Dendritic cell treated with granulocyte-macrophage colony-stimulating factor and Interleukin-4, amounts not matched to agents 40 ng/mL and 50 ng/mL, for 4 days (primary cell): Measurements from ENCODE around the gene MRC1.

Experiments
- H3K27ac Mint-ChIP-seq: one replicate; pipeline ENCODE4 v1.8.0; 2022; ENCODE audit warnings: mild to moderate bottlenecking, mixed read lengths
- H3K27me3 Mint-ChIP-seq: one replicate; pipeline ENCODE4 v1.8.0; 2022; ENCODE audit warnings: mild to moderate bottlenecking, mixed read lengths
- H3K36me3 Mint-ChIP-seq: one replicate; pipeline ENCODE4 v1.8.0; 2022; ENCODE audit warnings: low read depth, mixed read lengths
- H3K4me1 Mint-ChIP-seq: one replicate; pipeline ENCODE4 v1.8.0; 2022; ENCODE audit warnings: low read depth, mixed read lengths
- H3K4me3 Mint-ChIP-seq: one replicate; pipeline ENCODE4 v1.8.0; 2022; ENCODE audit warnings: mild to moderate bottlenecking, moderate library complexity, mixed read lengths
- H3K9me3 Mint-ChIP-seq: one replicate; pipeline ENCODE4 v1.8.0; 2022; ENCODE audit warnings: mixed read lengths
- intact Hi-C: fragments of 100-400 bp; cut with micrococcal nuclease; formaldehyde crosslinking; loops from one replicate; pipeline ENCODE4 v1.15.0; 2022

Gene MRC1

GRCh38 chr10:17805921-17806577 is 3.1 kb upstream of the MRC1 start:
- Mint-ChIP-seq H3K4me1 (peaks cover 46% of the 10 kb centered on the region), H3K9me3 (no peaks in the 10 kb centered on the region), H3K4me3 (peak overlapping the region; percentile 23), H3K27me3 (no peaks in the 10 kb centered on the region), H3K27ac (peak overlapping the region; percentile 78), H3K36me3 (peaks cover 27% of the 10 kb centered on the region)
- intact Hi-C loops = loop anchor here (5.0 to 10.0 kb wide), 3 partner anchors 34 to 161 kb away; partner anchors contain the start of gene STAM

GRCh38 chr10:17811146-17811865 is 2.2 kb downstream of the MRC1 start:
- H3K4me3 Mint-ChIP-seq = peak overlapping the region; percentile 99
- peaks cover 65% of the 10 kb centered on the region for H3K4me1 Mint-ChIP-seq
- no peaks in the 10 kb centered on the region for H3K9me3 Mint-ChIP-seq
- H3K36me3 Mint-ChIP-seq = peaks cover 74% of the 10 kb centered on the region
- no peaks in the 10 kb centered on the region for H3K27me3 Mint-ChIP-seq
- intact Hi-C loops = no loop called here
- H3K27ac Mint-ChIP-seq = peak overlapping the region; percentile 96

- peak overlapping the region; percentile 78 for H3K27ac Mint-ChIP-seq
- H3K9me3 Mint-ChIP-seq = no peaks in the 10 kb centered on the region
- no peaks in the 10 kb centered on the region for H3K27me3 Mint-ChIP-seq
- peaks cover 100% of the 10 kb centered on the region for H3K36me3 Mint-ChIP-seq
- peaks cover 82% of the 10 kb centered on the region for H3K4me1 Mint-ChIP-seq
- intact Hi-C loops = no loop called here
- H3K4me3 Mint-ChIP-seq = peak overlapping the region; percentile 53
Measured at GRCh38 chr10:17814973-17815372, 5.8 kb downstream of the MRC1 start.

GRCh38 chr10:17816199-17816598 is 7.1 kb downstream of the MRC1 start:
- intact Hi-C loops = no loop called here
- Mint-ChIP-seq H3K4me1 (peaks cover 93% of the 10 kb centered on the region), H3K36me3 (peaks cover 100% of the 10 kb centered on the region)

GRCh38 chr10:17817316-17817715 is 8.2 kb downstream of the MRC1 start:
- Mint-ChIP-seq H3K36me3 (peaks cover 95% of the 10 kb centered on the region), H3K27ac (no peak overlapping the region), H3K9me3 (no peaks in the 10 kb centered on the region), H3K4me3 (no peak overlapping the region), H3K4me1 (peaks cover 90% of the 10 kb centered on the region), H3K27me3 (no peaks in the 10 kb centered on the region)
- intact Hi-C loops = no loop called here

More at GRCh38 chr10:17816199-17816598, 7.1 kb downstream of the MRC1 start:
- H3K27me3 Mint-ChIP-seq = no peaks in the 10 kb centered on the region
- peak overlapping the region; percentile 64 for H3K4me3 Mint-ChIP-seq
- H3K9me3 Mint-ChIP-seq = no peaks in the 10 kb centered on the region
- peak overlapping the region; percentile 78 for H3K27ac Mint-ChIP-seq

- intact Hi-C loops = no loop called here
- Mint-ChIP-seq H3K27ac (no peak overlapping the region), H3K4me3 (no peak overlapping the region)
Measured at GRCh38 chr10:17817790-17818189, 8.6 kb downstream of the MRC1 start.

GRCh38 chr10:17819836-17820235 is 10.7 kb downstream of the MRC1 start:
- Mint-ChIP-seq H3K4me1 (peaks cover 89% of the 10 kb centered on the region), H3K9me3 (no peaks in the 10 kb centered on the region), H3K27ac (peak overlapping the region; percentile 75), H3K4me3 (no peak overlapping the region), H3K27me3 (no peaks in the 10 kb centered on the region), H3K36me3 (peaks cover 95% of the 10 kb centered on the region)
- intact Hi-C loops = no loop called here

More at GRCh38 chr10:17817790-17818189, 8.6 kb downstream of the MRC1 start:
- Mint-ChIP-seq H3K9me3 (no peaks in the 10 kb centered on the region), H3K4me1 (peaks cover 92% of the 10 kb centered on the region), H3K36me3 (peaks cover 95% of the 10 kb centered on the region), H3K27me3 (no peaks in the 10 kb centered on the region)

GRCh38 chr10:17820943-17821342 is 11.8 kb downstream of the MRC1 start:
- intact Hi-C loops = no loop called here
- Mint-ChIP-seq H3K27me3 (no peaks in the 10 kb centered on the region), H3K36me3 (peaks cover 95% of the 10 kb centered on the region), H3K4me3 (peak overlapping the region; percentile 46), H3K4me1 (peaks cover 84% of the 10 kb centered on the region), H3K27ac (peak overlapping the region; percentile 75), H3K9me3 (no peaks in the 10 kb centered on the region)

GRCh38 chr10:17821893-17822292 is 12.7 kb downstream of the MRC1 start:
- H3K4me1 Mint-ChIP-seq = peaks cover 79% of the 10 kb centered on the region
- H3K27ac Mint-ChIP-seq = peak overlapping the region; percentile 75
- H3K4me3 Mint-ChIP-seq = no peak overlapping the region
- H3K36me3 Mint-ChIP-seq = peaks cover 95% of the 10 kb centered on the region
- H3K27me3 Mint-ChIP-seq = no peaks in the 10 kb centered on the region
- H3K9me3 Mint-ChIP-seq = no peaks in the 10 kb centered on the region
- intact Hi-C loops = no loop called here

GRCh38 chr10:17831341-17831740 is 22.2 kb downstream of the MRC1 start:
- intact Hi-C loops = no loop called here
- peaks cover 75% of the 10 kb centered on the region for H3K4me1 Mint-ChIP-seq
- H3K27ac Mint-ChIP-seq = peak overlapping the region; percentile 52
- no peaks in the 10 kb centered on the region for H3K27me3 Mint-ChIP-seq
- no peaks in the 10 kb centered on the region for H3K9me3 Mint-ChIP-seq
- H3K4me3 Mint-ChIP-seq = no peak overlapping the region
- peaks cover 96% of the 10 kb centered on the region for H3K36me3 Mint-ChIP-seq

- peak overlapping the region; percentile 48 for H3K27ac Mint-ChIP-seq
- H3K4me1 Mint-ChIP-seq = peaks cover 76% of the 10 kb centered on the region
- H3K27me3 Mint-ChIP-seq = no peaks in the 10 kb centered on the region
- H3K36me3 Mint-ChIP-seq = peaks cover 96% of the 10 kb centered on the region
- intact Hi-C loops = no loop called here
- H3K9me3 Mint-ChIP-seq = no peaks in the 10 kb centered on the region
- no peak overlapping the region for H3K4me3 Mint-ChIP-seq
Measured at GRCh38 chr10:17831896-17832295, 22.7 kb downstream of the MRC1 start.

- Mint-ChIP-seq H3K27ac (peak overlapping the region; percentile 74), H3K27me3 (no peaks in the 10 kb centered on the region), H3K9me3 (no peaks in the 10 kb centered on the region), H3K4me3 (no peak overlapping the region), H3K4me1 (peaks cover 78% of the 10 kb centered on the region), H3K36me3 (peaks cover 92% of the 10 kb centered on the region)
- intact Hi-C loops = no loop called here
Measured at GRCh38 chr10:17833656-17834055, 24.5 kb downstream of the MRC1 start.

GRCh38 chr10:17835688-17836087 is 26.5 kb downstream of the MRC1 start:
- H3K36me3 Mint-ChIP-seq = peaks cover 85% of the 10 kb centered on the region
- H3K4me1 Mint-ChIP-seq = peaks cover 67% of the 10 kb centered on the region
- H3K4me3 Mint-ChIP-seq = peak overlapping the region; percentile 23
- no peaks in the 10 kb centered on the region for H3K27me3 Mint-ChIP-seq
- H3K27ac Mint-ChIP-seq = peak overlapping the region; percentile 88
- no peaks in the 10 kb centered on the region for H3K9me3 Mint-ChIP-seq
- intact Hi-C loops = no loop called here

GRCh38 chr10:17836942-17837341 is 27.8 kb downstream of the MRC1 start:
- Mint-ChIP-seq H3K36me3 (peaks cover 88% of the 10 kb centered on the region), H3K27me3 (no peaks in the 10 kb centered on the region), H3K9me3 (no peaks in the 10 kb centered on the region), H3K27ac (peak overlapping the region; percentile 88), H3K4me1 (peaks cover 70% of the 10 kb centered on the region), H3K4me3 (peak overlapping the region; percentile 45)
- intact Hi-C loops = no loop called here
